Measurements from ENCODE around the gene CELSR1. TPM values are rescaled to one million over a fixed set of nuclear protein-coding genes. Genes with fewer than 3 reads are reported as not detected.

Gene CELSR1
- polyA plus RNA-seq, 1 experiment = 1.0 TPM

- TF ChIP-seq CTCF (IDR thresholded peaks at IDR 0.05; ENCODE audit: insufficient read depth, low read depth, low read length) = no peak
- DNase-seq (ENCODE audit: low read depth) = no peak
- ChIA-PET CTCF (interaction anchor here (2.3 kb wide), 2 partner anchors 8 to 182 kb away, joined by 9 to 15 read pairs; no protein-coding TSS in a partner anchor), POLR2A (no interaction called here)
- H3K4me3 ChIP-seq (ENCODE audit: low read depth, low read length) = no peak overlapping the region
- peaks cover 20% of the 10 kb centered on the region for H3K36me3 ChIP-seq (ENCODE audit: control insufficient read depth, insufficient read depth, low read length)
- no peaks in the 10 kb centered on the region for H3K27me3 ChIP-seq (ENCODE audit: control insufficient read depth, insufficient read depth, low read length)
Observed at GRCh38 chr22:46360097-46360496, 177.3 kb downstream of the CELSR1 start.

GRCh38 chr22:46359362-46359761, 178.1 kb downstream of the CELSR1 start:
- Histone ChIP-seq H3K27me3 (ENCODE audit: control insufficient read depth, insufficient read depth, low read length) (no peaks in the 10 kb centered on the region), H3K36me3 (ENCODE audit: control insufficient read depth, insufficient read depth, low read length) (peaks cover 26% of the 10 kb centered on the region), H3K4me3 (ENCODE audit: low read depth, low read length) (no peak overlapping the region)
- ChIA-PET POLR2A (no interaction called here), CTCF (interaction anchor here (2.3 kb wide), 2 partner anchors 9 to 182 kb away, joined by 9 to 15 read pairs; no protein-coding TSS in a partner anchor)
- no peak for TF ChIP-seq CTCF (IDR thresholded peaks at IDR 0.05; ENCODE audit: insufficient read depth, low read depth, low read length)
- DNase-seq (ENCODE audit: low read depth) = no peak

GRCh38 chr22:46358766-46359165, 178.7 kb downstream of the CELSR1 start:
- no peak for DNase-seq (ENCODE audit: low read depth)
- ChIA-PET CTCF (interaction anchor here (2.3 kb wide), 2 partner anchors 9 to 183 kb away, joined by 9 to 15 read pairs; no protein-coding TSS in a partner anchor), POLR2A (no interaction called here)
- Histone ChIP-seq H3K36me3 (ENCODE audit: control insufficient read depth, insufficient read depth, low read length) (peaks cover 30% of the 10 kb centered on the region), H3K27me3 (ENCODE audit: control insufficient read depth, insufficient read depth, low read length) (no peaks in the 10 kb centered on the region), H3K4me3 (ENCODE audit: low read depth, low read length) (no peak overlapping the region)
- TF ChIP-seq CTCF (IDR thresholded peaks at IDR 0.05; ENCODE audit: insufficient read depth, low read depth, low read length) = no peak

- H3K4me3 ChIP-seq (ENCODE audit: low read depth, low read length) = no peak overlapping the region
- ChIA-PET POLR2A (interaction anchor here (0.6 kb wide), 1 partner anchor 8 kb away, joined by 5 read pairs; no protein-coding TSS in a partner anchor), CTCF (interaction anchor here (0.6 to 2.6 kb wide), 5 partner anchors 9 to 188 kb away, joined by 3 to 15 read pairs (median 9); no protein-coding TSS in a partner anchor)
- H3K36me3 ChIP-seq (ENCODE audit: control insufficient read depth, insufficient read depth, low read length) = peaks cover 37% of the 10 kb centered on the region
- TF ChIP-seq CTCF (IDR thresholded peaks at IDR 0.05; ENCODE audit: insufficient read depth, low read depth, low read length) = no peak
- no peak for DNase-seq (ENCODE audit: low read depth)
- H3K27me3 ChIP-seq (ENCODE audit: control insufficient read depth, insufficient read depth, low read length) = no peaks in the 10 kb centered on the region
Observed at GRCh38 chr22:46357711-46358520, 179.5 kb downstream of the CELSR1 start.
